ENCODE results near the gene AOPEP. TPM values are rescaled to one million over a fixed set of nuclear protein-coding genes. Genes with fewer than 3 reads are reported as not detected.

Gene AOPEP
- total and polyA plus RNA-seq, 2 of the 13 experiments (the other 11 are each of a cell fraction or from before 2014, with no cell fraction given), result 22.2 to 41.6 TPM

DNA sequence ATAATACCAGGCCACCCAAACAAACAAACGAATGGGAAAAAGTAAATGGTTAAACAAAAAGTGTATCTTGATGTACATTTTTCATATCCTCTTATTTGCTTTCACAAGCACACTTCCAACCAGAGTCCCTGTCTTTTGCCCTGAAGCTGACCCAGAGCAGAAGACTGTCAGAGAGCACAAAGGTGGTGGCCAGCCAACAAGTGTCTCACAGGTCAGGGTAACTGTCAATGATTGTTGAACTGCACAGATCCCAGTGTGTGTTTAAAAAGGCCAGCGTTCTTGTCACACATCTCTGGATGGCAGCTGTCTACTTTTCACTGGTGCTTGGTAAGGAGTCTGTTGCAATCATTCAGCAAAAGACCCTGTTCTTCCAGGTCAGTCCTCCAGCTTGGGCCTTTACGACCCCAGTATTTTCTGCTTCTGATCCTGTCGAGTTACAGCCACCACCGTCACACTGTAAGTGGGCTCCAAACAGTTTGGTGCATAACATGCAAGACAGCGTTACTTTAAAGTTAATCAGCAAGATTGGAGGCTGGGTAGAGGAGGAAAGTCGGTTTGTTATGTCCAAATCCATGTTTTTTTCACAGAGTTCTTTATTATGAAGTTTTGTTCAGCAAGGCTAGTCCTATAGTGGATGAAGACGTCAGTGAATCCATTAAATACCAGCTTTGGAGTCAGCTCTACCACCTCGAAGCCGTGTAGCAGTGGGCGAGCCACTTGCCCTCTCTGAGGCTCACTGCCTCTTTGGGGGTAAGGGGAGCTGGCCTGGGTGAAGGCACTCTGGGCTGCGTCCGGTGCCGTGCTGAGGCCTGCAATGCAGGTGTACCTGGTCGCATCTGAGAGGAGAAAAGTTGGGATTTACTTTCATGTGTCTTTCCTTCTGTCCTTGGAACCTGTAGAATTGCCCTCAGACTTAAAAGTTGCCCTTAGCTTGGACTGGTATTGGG lies 265.7 kb downstream of the AOPEP start (continued):
- TF ChIP-seq, protein P1, sequence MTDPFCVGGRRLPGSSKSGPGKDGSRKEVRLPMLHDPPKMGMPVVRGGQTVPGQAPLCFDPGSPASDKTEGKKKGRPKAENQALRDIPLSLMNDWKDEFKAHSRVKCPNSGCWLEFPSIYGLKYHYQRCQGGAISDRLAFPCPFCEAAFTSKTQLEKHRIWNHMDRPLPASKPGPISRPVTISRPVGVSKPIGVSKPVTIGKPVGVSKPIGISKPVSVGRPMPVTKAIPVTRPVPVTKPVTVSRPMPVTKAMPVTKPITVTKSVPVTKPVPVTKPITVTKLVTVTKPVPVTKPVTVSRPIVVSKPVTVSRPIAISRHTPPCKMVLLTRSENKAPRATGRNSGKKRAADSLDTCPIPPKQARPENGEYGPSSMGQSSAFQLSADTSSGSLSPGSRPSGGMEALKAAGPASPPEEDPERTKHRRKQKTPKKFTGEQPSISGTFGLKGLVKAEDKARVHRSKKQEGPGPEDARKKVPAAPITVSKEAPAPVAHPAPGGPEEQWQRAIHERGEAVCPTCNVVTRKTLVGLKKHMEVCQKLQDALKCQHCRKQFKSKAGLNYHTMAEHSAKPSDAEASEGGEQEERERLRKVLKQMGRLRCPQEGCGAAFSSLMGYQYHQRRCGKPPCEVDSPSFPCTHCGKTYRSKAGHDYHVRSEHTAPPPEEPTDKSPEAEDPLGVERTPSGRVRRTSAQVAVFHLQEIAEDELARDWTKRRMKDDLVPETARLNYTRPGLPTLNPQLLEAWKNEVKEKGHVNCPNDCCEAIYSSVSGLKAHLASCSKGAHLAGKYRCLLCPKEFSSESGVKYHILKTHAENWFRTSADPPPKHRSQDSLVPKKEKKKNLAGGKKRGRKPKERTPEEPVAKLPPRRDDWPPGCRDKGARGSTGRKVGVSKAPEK (CRISPR knock-in tag; IDR thresholded peaks at IDR 0.05; ENCODE audit: borderline replicate concordance), result peak; percentile 20; the same call in 1 of the 2 replicates
- TF ChIP-seq, protein P2, sequence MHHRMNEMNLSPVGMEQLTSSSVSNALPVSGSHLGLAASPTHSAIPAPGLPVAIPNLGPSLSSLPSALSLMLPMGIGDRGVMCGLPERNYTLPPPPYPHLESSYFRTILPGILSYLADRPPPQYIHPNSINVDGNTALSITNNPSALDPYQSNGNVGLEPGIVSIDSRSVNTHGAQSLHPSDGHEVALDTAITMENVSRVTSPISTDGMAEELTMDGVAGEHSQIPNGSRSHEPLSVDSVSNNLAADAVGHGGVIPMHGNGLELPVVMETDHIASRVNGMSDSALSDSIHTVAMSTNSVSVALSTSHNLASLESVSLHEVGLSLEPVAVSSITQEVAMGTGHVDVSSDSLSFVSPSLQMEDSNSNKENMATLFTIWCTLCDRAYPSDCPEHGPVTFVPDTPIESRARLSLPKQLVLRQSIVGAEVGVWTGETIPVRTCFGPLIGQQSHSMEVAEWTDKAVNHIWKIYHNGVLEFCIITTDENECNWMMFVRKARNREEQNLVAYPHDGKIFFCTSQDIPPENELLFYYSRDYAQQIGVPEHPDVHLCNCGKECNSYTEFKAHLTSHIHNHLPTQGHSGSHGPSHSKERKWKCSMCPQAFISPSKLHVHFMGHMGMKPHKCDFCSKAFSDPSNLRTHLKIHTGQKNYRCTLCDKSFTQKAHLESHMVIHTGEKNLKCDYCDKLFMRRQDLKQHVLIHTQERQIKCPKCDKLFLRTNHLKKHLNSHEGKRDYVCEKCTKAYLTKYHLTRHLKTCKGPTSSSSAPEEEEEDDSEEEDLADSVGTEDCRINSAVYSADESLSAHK (CRISPR knock-in tag; IDR thresholded peaks at IDR 0.05; ENCODE audit: borderline replicate concordance), result no peak
- TF ChIP-seq KDM2A (CRISPR knock-in tag; IDR thresholded peaks at IDR 0.05; ENCODE audit: borderline replicate concordance, low read depth) (0 out of 2 replicates have a peak, but pooled peaks have one; percentile 21), POLR2A (IDR thresholded peaks at IDR 0.05; ENCODE audit: insufficient read depth in 1 of 2, low read depth in 2 of 2, low read length in 2 of 2) (peak; percentile 63 to 79), HOXD1 (CRISPR knock-in tag; IDR thresholded peaks at IDR 0.05) (no peak), SETDB1 (CRISPR knock-in tag; IDR thresholded peaks at IDR 0.05; ENCODE audit: borderline replicate concordance) (no peak), SMARCC2 (IDR thresholded peaks at IDR 0.05) (no peak), IKZF1 (IDR thresholded peaks at IDR 0.05) (no peak), NFYC (CRISPR knock-in tag; IDR thresholded peaks at IDR 0.05) (peak; percentile 16; the same call in 1 of the 2 replicates)
- TF ChIP-seq, protein P3, sequence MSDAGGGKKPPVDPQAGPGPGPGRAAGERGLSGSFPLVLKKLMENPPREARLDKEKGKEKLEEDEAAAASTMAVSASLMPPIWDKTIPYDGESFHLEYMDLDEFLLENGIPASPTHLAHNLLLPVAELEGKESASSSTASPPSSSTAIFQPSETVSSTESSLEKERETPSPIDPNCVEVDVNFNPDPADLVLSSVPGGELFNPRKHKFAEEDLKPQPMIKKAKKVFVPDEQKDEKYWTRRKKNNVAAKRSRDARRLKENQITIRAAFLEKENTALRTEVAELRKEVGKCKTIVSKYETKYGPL (CRISPR knock-in tag; IDR thresholded peaks at IDR 0.05), result no peak
- TF ChIP-seq, protein P4, sequence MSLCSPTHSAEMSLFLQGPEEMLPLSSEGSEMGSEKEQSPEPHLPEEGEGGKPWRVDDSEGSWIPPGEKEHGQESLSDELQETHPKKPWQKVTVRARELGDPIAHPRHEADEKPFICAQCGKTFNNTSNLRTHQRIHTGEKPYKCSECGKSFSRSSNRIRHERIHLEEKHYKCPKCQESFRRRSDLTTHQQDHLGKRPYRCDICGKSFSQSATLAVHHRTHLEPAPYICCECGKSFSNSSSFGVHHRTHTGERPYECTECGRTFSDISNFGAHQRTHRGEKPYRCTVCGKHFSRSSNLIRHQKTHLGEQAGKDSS (CRISPR knock-in tag; IDR thresholded peaks at IDR 0.05; ENCODE audit: borderline replicate concordance, low read depth), result peak; percentile 48; the same call in 1 of the 2 replicates
- TF ChIP-seq, protein P5, sequence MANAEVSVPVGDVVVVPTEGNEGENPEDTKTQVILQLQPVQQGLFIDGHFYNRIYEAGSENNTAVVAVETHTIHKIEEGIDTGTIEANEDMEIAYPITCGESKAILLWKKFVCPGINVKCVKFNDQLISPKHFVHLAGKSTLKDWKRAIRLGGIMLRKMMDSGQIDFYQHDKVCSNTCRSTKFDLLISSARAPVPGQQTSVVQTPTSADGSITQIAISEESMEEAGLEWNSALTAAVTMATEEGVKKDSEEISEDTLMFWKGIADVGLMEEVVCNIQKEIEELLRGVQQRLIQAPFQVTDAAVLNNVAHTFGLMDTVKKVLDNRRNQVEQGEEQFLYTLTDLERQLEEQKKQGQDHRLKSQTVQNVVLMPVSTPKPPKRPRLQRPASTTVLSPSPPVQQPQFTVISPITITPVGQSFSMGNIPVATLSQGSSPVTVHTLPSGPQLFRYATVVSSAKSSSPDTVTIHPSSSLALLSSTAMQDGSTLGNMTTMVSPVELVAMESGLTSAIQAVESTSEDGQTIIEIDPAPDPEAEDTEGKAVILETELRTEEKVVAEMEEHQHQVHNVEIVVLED (CRISPR knock-in tag; IDR thresholded peaks at IDR 0.05; ENCODE audit: borderline replicate concordance), result peak; percentile 26; the same call in 1 of the 2 replicates
- TF ChIP-seq, protein P6, sequence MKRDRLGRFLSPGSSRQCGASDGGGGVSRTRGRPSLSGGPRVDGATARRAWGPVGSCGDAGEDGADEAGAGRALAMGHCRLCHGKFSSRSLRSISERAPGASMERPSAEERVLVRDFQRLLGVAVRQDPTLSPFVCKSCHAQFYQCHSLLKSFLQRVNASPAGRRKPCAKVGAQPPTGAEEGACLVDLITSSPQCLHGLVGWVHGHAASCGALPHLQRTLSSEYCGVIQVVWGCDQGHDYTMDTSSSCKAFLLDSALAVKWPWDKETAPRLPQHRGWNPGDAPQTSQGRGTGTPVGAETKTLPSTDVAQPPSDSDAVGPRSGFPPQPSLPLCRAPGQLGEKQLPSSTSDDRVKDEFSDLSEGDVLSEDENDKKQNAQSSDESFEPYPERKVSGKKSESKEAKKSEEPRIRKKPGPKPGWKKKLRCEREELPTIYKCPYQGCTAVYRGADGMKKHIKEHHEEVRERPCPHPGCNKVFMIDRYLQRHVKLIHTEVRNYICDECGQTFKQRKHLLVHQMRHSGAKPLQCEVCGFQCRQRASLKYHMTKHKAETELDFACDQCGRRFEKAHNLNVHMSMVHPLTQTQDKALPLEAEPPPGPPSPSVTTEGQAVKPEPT (CRISPR knock-in tag; IDR thresholded peaks at IDR 0.05; ENCODE audit: low read depth), result no peak
- TF ChIP-seq, protein P7, sequence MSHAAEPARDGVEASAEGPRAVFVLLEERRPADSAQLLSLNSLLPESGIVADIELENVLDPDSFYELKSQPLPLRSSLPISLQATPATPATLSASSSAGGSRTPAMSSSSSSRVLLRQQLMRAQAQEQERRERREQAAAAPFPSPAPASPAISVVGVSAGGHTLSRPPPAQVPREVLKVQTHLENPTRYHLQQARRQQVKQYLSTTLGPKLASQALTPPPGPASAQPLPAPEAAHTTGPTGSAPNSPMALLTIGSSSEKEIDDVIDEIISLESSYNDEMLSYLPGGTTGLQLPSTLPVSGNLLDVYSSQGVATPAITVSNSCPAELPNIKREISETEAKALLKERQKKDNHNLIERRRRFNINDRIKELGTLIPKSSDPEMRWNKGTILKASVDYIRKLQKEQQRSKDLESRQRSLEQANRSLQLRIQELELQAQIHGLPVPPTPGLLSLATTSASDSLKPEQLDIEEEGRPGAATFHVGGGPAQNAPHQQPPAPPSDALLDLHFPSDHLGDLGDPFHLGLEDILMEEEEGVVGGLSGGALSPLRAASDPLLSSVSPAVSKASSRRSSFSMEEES (CRISPR knock-in tag; IDR thresholded peaks at IDR 0.05), result peak; percentile 53
